Testis (tissue), 2 donors: Measurements from ENCODE around the gene GRK3.

Source experiments
- CTCF ChIP-seq, 3 experiments: fragments of 450-650 bp in 2 of 3; fragments of 200-600 bp in 1 of 3; sonication (generic) in 1 of 3; IDR thresholded peaks; one replicate each; pipeline ENCODE4 v1.5.1; 2016 to 2019; ENCODE audit warnings: antibody characterized with exemption in 3 of 3, mild to moderate bottlenecking in 2 of 3, moderate library complexity in 1 of 3
- POLR2A ChIP-seq: fragments of 450-650 bp; IDR thresholded peaks from one replicate; pipeline ENCODE4 v1.6.1; 2017; ENCODE audit warnings: antibody characterized with exemption, mild to moderate bottlenecking, moderate library complexity

- no peak for TF ChIP-seq CTCF (IDR thresholded peaks at IDR 0.05)
- no peak for TF ChIP-seq POLR2A
Observed at GRCh38 chr22:25660336-25660735, 95.9 kb downstream of the GRK3 start.
